ENCODE data around the gene AFF3.

AFF3 gene

GRCh38 chr2:99821984-99822383 lies 320.4 kb downstream of the AFF3 start:
- Histone ChIP-seq H3K4me1 (ENCODE audit: control insufficient read depth, low read length) (peaks cover 22% of the 10 kb centered on the region), H3K4me2 (ENCODE audit: low read length) (no peak overlapping the region), H3K36me3 (ENCODE audit: control insufficient read depth, low read length) (peaks cover 15% of the 10 kb centered on the region), H3K9me3 (ENCODE audit: control insufficient read depth, insufficient read depth, low read length) (no peaks in the 10 kb centered on the region), H4K20me1 (ENCODE audit: control insufficient read depth, insufficient read depth, low read depth, low read length) (no peaks in the 10 kb centered on the region), H3K27ac (ENCODE audit: low read depth, low read length) (no peak overlapping the region), H3K4me3 (ENCODE audit: low read length) (no peak overlapping the region), H3K9me2 (replicated peaks; ENCODE audit: control insufficient read depth, low read length) (no peaks in the 10 kb centered on the region), H3K27me3 (ENCODE audit: control insufficient read depth, low read length) (no peaks in the 10 kb centered on the region), H3F3A (ENCODE audit: control insufficient read depth, insufficient read depth) (0 out of 2 replicates have a peak, but pooled peaks cover 2% of the 10 kb centered on the region), H3K79me2 (ENCODE audit: control insufficient read depth, low read length) (no peaks in the 10 kb centered on the region)
- TF ChIP-seq CTCF (IDR thresholded peaks at IDR 0.05; ENCODE audit: low read depth, low read length, poor library complexity, severe bottlenecking) (no peak), EZH2phosphoT487 (IDR thresholded peaks at IDR 0.05; ENCODE audit: borderline replicate concordance, low read length) (no peak)

DNA sequence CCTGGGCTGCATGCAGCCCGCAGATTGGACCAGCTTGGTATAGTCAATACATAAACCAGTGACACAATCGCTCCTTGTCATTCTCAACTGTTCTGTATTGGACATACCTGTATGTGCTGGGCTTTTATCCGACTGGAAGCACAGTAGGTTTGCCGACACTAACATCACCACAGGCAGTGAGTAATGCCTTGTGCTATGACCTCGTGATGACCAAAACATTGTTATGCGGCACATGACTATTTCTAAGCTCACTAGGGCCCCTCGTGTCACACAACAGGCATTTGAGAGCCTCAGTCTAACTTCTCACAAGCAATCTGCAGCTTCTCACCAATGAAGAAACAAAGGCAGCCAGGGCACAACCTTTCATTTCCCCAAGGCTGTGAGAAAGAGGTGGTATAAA lies 320.8 kb downstream of the AFF3 start:
- Histone ChIP-seq H3K79me2 (ENCODE audit: control insufficient read depth, low read length) (no peaks in the 10 kb centered on the region), H3K9me3 (ENCODE audit: control insufficient read depth, insufficient read depth, low read length) (no peaks in the 10 kb centered on the region), H3K36me3 (ENCODE audit: control insufficient read depth, low read length) (peaks cover 15% of the 10 kb centered on the region), H4K20me1 (ENCODE audit: control insufficient read depth, insufficient read depth, low read depth, low read length) (no peaks in the 10 kb centered on the region), H3K27me3 (ENCODE audit: control insufficient read depth, low read length) (no peaks in the 10 kb centered on the region), H3K4me1 (ENCODE audit: control insufficient read depth, low read length) (peaks cover 17% of the 10 kb centered on the region), H3K4me3 (ENCODE audit: low read length) (no peak overlapping the region), H3K9me2 (replicated peaks; ENCODE audit: control insufficient read depth, low read length) (no peaks in the 10 kb centered on the region), H3K27ac (ENCODE audit: low read depth, low read length) (no peak overlapping the region), H3K4me2 (ENCODE audit: low read length) (no peak overlapping the region), H3F3A (ENCODE audit: control insufficient read depth, insufficient read depth) (0 out of 2 replicates have a peak, but pooled peaks cover 2% of the 10 kb centered on the region)
- TF ChIP-seq EZH2phosphoT487 (IDR thresholded peaks at IDR 0.05; ENCODE audit: borderline replicate concordance, low read length): no peak
- no peak for TF ChIP-seq CTCF (IDR thresholded peaks at IDR 0.05; ENCODE audit: low read depth, low read length, poor library complexity, severe bottlenecking)

- Histone ChIP-seq H4K20me1 (ENCODE audit: control insufficient read depth, insufficient read depth, low read depth, low read length) (no peaks in the 10 kb centered on the region), H3K4me2 (ENCODE audit: low read length) (no peak overlapping the region), H3K4me1 (ENCODE audit: control insufficient read depth, low read length) (peaks cover 13% of the 10 kb centered on the region), H3K36me3 (ENCODE audit: control insufficient read depth, low read length) (peaks cover 16% of the 10 kb centered on the region), H3K27me3 (ENCODE audit: control insufficient read depth, low read length) (no peaks in the 10 kb centered on the region), H3K9me3 (ENCODE audit: control insufficient read depth, insufficient read depth, low read length) (no peaks in the 10 kb centered on the region), H3F3A (ENCODE audit: control insufficient read depth, insufficient read depth) (0 out of 2 replicates have a peak, but pooled peaks cover 2% of the 10 kb centered on the region), H3K27ac (ENCODE audit: low read depth, low read length) (no peak overlapping the region), H3K79me2 (ENCODE audit: control insufficient read depth, low read length) (no peaks in the 10 kb centered on the region), H3K4me3 (ENCODE audit: low read length) (no peak overlapping the region), H3K9me2 (replicated peaks; ENCODE audit: control insufficient read depth, low read length) (no peaks in the 10 kb centered on the region)
- no peak for TF ChIP-seq CTCF (IDR thresholded peaks at IDR 0.05; ENCODE audit: low read depth, low read length, poor library complexity, severe bottlenecking)
- TF ChIP-seq EZH2phosphoT487 (IDR thresholded peaks at IDR 0.05; ENCODE audit: borderline replicate concordance, low read length): no peak
Measured at GRCh38 chr2:99821039-99821438, 321.4 kb downstream of the AFF3 start.
